Measurements from ENCODE around the gene SLC39A9. TPM values are rescaled to one million over a fixed set of nuclear protein-coding genes. Genes with fewer than 3 reads are reported as not detected.
A peak's percentile ranks its signal among the peaks of the same experiment; 100 is the strongest.
"Not testable (repeated sequence)": the region's sequence is repeated elsewhere in the genome, so short reads cannot be mapped to it uniquely, and the experiment has no call there.

SLC39A9 gene
- total and polyA plus RNA-seq, 5 experiments from 2014 or later, result 12.5 to 35.9 (median 17.1) TPM

- POLR2A ChIA-PET, result no interaction called here
- Mint-ChIP-seq H3K27me3 (no peaks in the 10 kb centered on the region), H3K36me3 (peaks cover 0 to 31% (median 23%) of the 10 kb centered on the region in 3 donors), H3K4me3 (no peak overlapping the region), H3K27ac (no peak overlapping the region), H3K9me3 (peaks cover 0 to 2% (median 0%) of the 10 kb centered on the region in 9 donors), H3K4me1 (peaks cover 18 to 55% (median 42%) of the 10 kb centered on the region in 4 donors)
- ATAC-seq (no peak), DNase-seq (no peak)
Observed at GRCh38 chr14:69404883-69405282, 6.4 kb downstream of the SLC39A9 start.

DNA sequence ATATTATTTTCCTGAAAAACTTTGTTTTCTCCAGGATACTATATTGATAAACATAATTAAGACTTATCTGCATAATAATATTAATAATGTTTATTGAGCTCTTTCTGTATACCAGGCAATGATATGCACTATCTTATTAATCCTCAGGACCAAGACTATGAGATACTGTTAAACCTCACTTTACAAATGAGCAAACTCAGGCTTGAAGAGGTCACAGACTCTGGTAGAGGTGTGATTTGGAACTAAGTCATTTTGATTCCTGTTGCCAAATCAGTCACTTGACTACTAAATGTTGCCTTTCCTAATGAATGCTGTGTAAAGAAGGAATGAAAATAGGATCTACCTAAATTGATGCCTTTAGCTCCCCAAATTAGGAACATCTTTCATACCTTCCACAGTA is 7.3 kb downstream of the SLC39A9 start:
- ATAC-seq (no peak), DNase-seq (no peak)
- Mint-ChIP-seq H3K36me3 (peaks cover 0 to 31% (median 23%) of the 10 kb centered on the region in 3 donors), H3K9me3 (peaks cover 0 to 2% (median 0%) of the 10 kb centered on the region in 9 donors), H3K4me3 (no peak overlapping the region), H3K27me3 (no peaks in the 10 kb centered on the region), H3K27ac (no peak overlapping the region), H3K4me1 (peaks cover 13 to 46% (median 35%) of the 10 kb centered on the region in 4 donors)
- POLR2A ChIA-PET, result no interaction called here

DNA sequence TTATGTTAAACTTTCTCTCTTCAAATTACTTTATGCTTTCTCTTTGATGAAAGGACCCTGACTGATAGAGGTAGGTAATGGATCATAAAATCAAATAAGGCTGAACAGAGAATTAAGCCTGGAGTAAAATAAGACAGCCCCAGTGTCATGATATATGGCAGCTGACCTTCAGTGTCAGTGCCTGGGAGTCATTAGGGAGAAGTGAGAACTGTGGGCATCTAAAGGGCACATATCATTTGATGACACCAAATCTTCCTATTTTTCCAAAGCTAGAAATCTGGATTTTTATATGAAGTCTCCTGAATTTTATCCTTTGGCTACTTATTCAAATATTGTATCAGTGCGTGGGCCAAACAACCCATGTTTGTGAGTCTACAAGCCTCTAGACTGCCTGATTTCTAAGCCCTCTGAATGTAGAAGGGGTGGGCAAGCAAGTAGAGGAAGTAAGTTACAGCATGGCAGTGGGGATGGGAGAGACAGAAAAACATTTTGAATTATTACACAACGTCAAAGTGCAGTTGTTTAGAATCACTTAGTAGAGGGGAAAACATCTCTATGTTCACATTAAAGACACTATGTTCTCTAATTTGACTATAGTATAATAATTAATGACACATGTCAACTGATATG is 10.0 kb downstream of the SLC39A9 start:
- Mint-ChIP-seq H3K4me1 (peaks cover 13 to 41% (median 24%) of the 10 kb centered on the region in 4 donors), H3K27me3 (no peaks in the 10 kb centered on the region), H3K36me3 (peaks cover 0 to 28% (median 23%) of the 10 kb centered on the region in 3 donors), H3K27ac (peak overlapping the region in 1 of 10 donors; percentile 45), H3K9me3 (peaks cover 0 to 2% (median 0%) of the 10 kb centered on the region in 9 donors), H3K4me3 (peak overlapping the region in 1 of 10 donors; percentile 4)
- DNase-seq, result no peak
- POLR2A ChIA-PET, result no interaction called here
- ATAC-seq, result no peak

GRCh38 chr14:69413483-69413882 is 15.0 kb downstream of the SLC39A9 start:
- ATAC-seq, result no peak
- Mint-ChIP-seq H3K4me1 (peaks cover 16 to 38% (median 25%) of the 10 kb centered on the region in 4 donors), H3K27ac (no peak overlapping the region), H3K9me3 (peaks cover 0 to 8% (median 0%) of the 10 kb centered on the region in 9 donors), H3K4me3 (no peak overlapping the region), H3K36me3 (peaks cover 0 to 13% (median 8%) of the 10 kb centered on the region in 3 donors), H3K27me3 (no peaks in the 10 kb centered on the region)
- no peak for DNase-seq
- POLR2A ChIA-PET, result interaction anchor here (1.9 kb wide), 1 partner anchor 16 kb away, joined by 6 read pairs; the partner anchor contains the start of genes ERH and SLC39A9

DNA sequence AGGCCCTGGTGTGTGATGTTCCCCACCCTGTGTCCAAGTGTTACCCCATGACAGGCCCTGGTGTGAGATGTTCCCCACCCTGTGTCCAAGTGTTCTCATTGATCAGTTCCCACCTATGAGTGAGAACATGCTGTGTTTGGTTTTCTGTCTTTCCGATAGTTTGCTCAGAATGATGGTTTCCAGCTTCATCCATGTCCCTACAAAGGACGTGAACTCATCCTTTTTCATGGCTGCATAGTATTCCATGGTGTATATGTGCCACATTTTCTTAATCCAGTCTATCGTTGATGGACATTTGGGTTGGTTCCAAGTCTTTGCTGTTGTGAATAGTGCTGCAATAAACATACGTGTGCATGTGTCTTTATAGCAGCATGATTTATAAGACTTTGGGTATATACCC is 17.6 kb downstream of the SLC39A9 start:
- DNase-seq, H3K27ac Mint-ChIP-seq, H3K27me3 Mint-ChIP-seq, ATAC-seq, H3K4me3 Mint-ChIP-seq, POLR2A ChIA-PET: not testable (repeated sequence)
- Mint-ChIP-seq H3K4me1 (peaks cover 37 to 54% (median 47%) of the 10 kb centered on the region in 4 donors), H3K36me3 (peaks cover 0 to 12% (median 7%) of the 10 kb centered on the region in 3 donors), H3K9me3 (peaks cover 0 to 10% (median 0%) of the 10 kb centered on the region in 9 donors)

DNA sequence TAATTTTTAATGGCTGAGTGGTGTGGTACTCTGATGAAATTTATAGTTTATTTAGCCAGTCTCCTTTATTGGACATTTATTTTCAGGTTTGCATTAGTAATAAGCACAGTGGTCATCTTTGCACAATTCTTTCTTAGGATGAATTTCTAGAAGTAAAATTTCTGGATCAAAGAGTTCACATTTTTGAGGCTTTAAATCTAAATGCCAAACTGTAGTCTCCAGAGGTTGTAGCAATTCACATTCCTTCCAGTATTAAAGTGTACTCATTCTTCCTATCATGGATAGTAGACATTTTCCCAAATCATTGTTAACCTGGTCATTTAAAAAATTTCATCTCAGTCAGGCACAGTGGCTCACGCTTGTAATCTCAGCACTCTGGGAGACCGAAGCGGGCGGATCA is 24.8 kb downstream of the SLC39A9 start:
- Mint-ChIP-seq H3K36me3 (peaks cover 5 to 59% (median 33%) of the 10 kb centered on the region in 3 donors), H3K9me3 (peaks cover 0 to 2% (median 0%) of the 10 kb centered on the region in 9 donors), H3K27me3 (no peaks in the 10 kb centered on the region), H3K4me1 (peaks cover 28 to 33% (median 30%) of the 10 kb centered on the region in 4 donors), H3K27ac (no peak overlapping the region), H3K4me3 (no peak overlapping the region)
- POLR2A ChIA-PET, result no interaction called here
- DNase-seq, result no peak
- no peak for ATAC-seq

DNA sequence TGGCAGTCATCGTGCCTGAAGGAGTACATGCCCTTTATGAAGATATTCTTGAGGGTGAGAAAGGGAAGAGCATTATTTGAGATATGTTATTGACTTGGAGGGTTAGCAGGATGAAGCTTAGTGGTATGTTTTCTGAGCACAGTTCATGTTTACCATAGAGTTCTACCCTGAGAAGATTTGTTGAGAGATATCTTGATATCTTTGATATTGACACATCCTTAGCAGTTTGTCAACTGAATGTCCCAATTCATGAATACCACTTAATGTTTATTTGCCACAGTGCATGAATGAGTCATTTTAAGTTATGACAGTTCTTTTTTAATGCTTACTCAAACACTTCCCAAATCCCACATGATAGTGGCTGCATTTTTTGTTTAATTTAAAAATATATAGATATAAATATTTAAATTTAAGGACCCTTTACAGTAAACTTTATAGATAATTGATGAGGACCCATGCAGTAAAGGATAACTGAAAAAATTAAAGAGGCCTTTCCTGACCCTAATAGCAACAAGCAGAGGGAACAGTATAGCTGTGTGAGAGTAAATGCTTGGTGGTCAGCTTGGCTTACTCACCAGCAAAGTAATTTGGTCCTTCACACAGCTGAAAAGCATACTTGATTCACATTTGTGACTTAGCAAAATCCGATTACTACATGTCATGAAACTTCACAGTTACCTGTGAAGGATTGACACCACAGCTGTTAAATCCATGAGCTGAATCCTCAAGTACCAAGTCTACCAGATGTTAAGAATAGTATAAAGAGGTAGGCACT is 25.8 kb downstream of the SLC39A9 start:
- ATAC-seq (no peak), DNase-seq (no peak)
- peaks cover 0 to 2% (median 0%) of the 10 kb centered on the region in 9 donors for H3K9me3 Mint-ChIP-seq
- peaks cover 9 to 67% (median 43%) of the 10 kb centered on the region in 3 donors for H3K36me3 Mint-ChIP-seq
- POLR2A ChIA-PET, result no interaction called here
- no peak overlapping the region for H3K4me3 Mint-ChIP-seq
- peaks cover 19 to 25% (median 22%) of the 10 kb centered on the region in 4 donors for H3K4me1 Mint-ChIP-seq
- no peaks in the 10 kb centered on the region for H3K27me3 Mint-ChIP-seq
- no peak overlapping the region for H3K27ac Mint-ChIP-seq

- Mint-ChIP-seq H3K4me1 (peaks cover 6 to 14% (median 9%) of the 10 kb centered on the region in 4 donors), H3K4me3 (no peak overlapping the region), H3K36me3 (peaks cover 9 to 66% (median 53%) of the 10 kb centered on the region in 3 donors)
Observed at GRCh38 chr14:69427596-69427995, 29.1 kb downstream of the SLC39A9 start.

DNA sequence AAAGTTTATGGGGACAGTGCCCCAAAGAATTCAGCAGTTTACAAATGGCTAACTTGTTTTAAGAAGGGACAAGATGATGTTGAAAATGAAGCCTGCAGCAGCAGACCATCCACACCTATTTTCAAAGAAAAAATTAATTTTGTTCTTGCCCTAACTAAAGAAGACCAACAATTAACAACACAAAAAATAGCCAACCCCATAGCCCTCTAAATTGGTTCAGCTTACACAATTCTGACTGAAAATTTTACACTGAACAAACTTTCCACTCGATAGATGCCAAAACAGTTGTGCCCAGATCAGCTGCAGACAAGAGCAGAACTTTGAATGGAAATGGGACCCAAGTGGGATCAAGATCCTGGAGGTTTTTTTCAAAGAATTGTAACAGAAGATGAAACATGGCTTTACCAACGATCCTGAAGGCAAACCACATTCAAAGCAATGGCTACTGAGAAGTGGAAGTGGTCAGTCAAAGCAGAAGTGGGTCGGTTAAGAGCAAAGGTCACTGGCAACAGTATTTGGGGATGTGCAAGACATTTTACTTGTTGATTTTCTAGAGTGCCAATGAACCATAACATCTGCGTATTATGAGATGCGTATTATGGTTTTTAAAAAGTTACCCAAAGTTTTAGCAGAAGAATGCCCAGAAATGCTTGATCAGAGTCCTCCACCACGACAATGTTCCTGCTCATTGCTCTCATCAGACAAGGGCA is 30.0 kb downstream of the SLC39A9 start:
- Mint-ChIP-seq H3K4me1 (peaks cover 6 to 17% (median 11%) of the 10 kb centered on the region in 4 donors), H3K9me3 (peaks cover 0 to 2% (median 0%) of the 10 kb centered on the region in 9 donors), H3K27me3 (no peaks in the 10 kb centered on the region), H3K4me3 (no peak overlapping the region), H3K36me3 (peaks cover 9 to 62% (median 51%) of the 10 kb centered on the region in 3 donors), H3K27ac (no peak overlapping the region)
- POLR2A ChIA-PET, result no interaction called here
- ATAC-seq, result no peak
- no peak for DNase-seq

More at GRCh38 chr14:69427596-69427995, 29.1 kb downstream of the SLC39A9 start:
- POLR2A ChIA-PET, result no interaction called here
- Mint-ChIP-seq H3K27me3 (no peaks in the 10 kb centered on the region), H3K9me3 (peaks cover 0 to 2% (median 0%) of the 10 kb centered on the region in 9 donors), H3K27ac (peak overlapping the region in 1 of 10 donors; percentile 35)
- no peak for DNase-seq
- ATAC-seq, result no peak

DNA sequence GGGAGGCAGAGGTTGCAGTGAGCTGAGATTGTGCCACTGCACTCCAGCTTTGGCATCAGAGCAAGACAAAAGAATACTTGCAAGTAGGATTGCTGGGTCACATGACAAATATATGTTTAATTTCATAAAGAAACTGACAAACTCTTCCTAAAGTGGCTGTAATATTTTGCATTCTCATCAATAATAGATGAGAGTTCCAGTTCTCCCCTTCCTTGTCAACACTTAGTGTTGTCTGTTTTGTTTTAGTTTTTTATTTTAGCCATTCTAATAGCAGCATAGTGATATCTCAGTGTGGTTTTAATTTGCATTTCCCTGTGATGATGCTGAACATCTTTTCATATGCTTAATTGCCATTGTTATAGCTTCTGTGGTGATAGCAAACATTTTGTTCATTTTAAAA is 31.2 kb downstream of the SLC39A9 start:
- Mint-ChIP-seq H3K36me3 (peaks cover 9 to 53% (median 45%) of the 10 kb centered on the region in 3 donors), H3K4me1 (peaks cover 8 to 17% (median 11%) of the 10 kb centered on the region in 4 donors)
- POLR2A ChIA-PET, result no interaction called here

DNA sequence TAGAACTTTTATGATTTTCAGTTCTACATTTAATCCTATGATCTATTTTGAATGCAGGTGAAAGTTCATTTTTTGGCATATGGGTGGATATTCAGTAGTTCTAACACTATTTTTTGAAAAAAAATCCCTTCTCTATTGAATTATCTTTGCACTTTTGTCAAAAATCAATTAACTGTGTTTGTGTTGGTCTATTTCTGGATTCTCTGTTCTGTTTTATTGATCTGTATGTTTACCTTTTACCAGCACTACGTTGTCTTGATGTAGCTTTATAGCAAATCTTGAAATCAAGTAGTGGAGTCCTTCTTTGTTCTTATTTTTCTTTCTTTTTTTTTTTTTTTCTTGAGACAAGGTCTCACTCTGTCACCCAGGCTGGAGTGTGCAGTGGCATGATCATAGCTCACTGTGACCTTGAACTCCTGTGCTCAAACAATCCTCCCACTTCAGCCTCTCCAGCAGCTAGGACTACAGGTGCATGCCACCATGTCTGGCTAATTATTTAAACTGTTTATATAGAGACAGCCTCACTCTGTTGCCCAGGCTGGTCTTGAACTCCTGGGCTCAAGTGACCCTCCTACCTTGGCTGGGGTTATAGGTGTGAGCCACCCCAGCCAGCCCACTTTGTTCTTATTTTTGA is 31.9 kb downstream of the SLC39A9 start:
- ATAC-seq (no peak), DNase-seq (no peak)
- peaks cover 8 to 23% (median 19%) of the 10 kb centered on the region in 4 donors for H3K4me1 Mint-ChIP-seq
- peak overlapping the region in 2 of 10 donors; percentile 19 to 26 for H3K27ac Mint-ChIP-seq
- H3K27me3 Mint-ChIP-seq, result no peaks in the 10 kb centered on the region
- H3K4me3 Mint-ChIP-seq, result no peak overlapping the region
- peaks cover 0 to 2% (median 0%) of the 10 kb centered on the region in 9 donors for H3K9me3 Mint-ChIP-seq
- POLR2A ChIA-PET, result no interaction called here
- peaks cover 9 to 46% (median 45%) of the 10 kb centered on the region in 3 donors for H3K36me3 Mint-ChIP-seq

More for the DNA sequence above, 31.2 kb downstream of the SLC39A9 start:
- H3K27me3 Mint-ChIP-seq, result no peaks in the 10 kb centered on the region
- H3K4me3 Mint-ChIP-seq, result no peak overlapping the region
- ATAC-seq (no peak), DNase-seq (no peak)
- peaks cover 0 to 2% (median 0%) of the 10 kb centered on the region in 9 donors for H3K9me3 Mint-ChIP-seq
- no peak overlapping the region for H3K27ac Mint-ChIP-seq

- Mint-ChIP-seq H3K36me3 (peaks cover 9 to 40% (median 27%) of the 10 kb centered on the region in 3 donors), H3K27me3 (no peaks in the 10 kb centered on the region), H3K9me3 (peaks cover 0 to 2% (median 0%) of the 10 kb centered on the region in 9 donors), H3K4me1 (peaks cover 7 to 25% (median 23%) of the 10 kb centered on the region in 4 donors), H3K4me3 (no peak overlapping the region), H3K27ac (no peak overlapping the region)
- ATAC-seq (no peak), DNase-seq (no peak)
- POLR2A ChIA-PET, result no interaction called here
Observed at GRCh38 chr14:69432364-69432763, 33.9 kb downstream of the SLC39A9 start.

Data from naive thymus-derived CD8-positive, alpha-beta T cell (primary cell).